GM12873 (cell line): Measurements from ENCODE around the gene CDK14.

ENCODE experiments used
- TF ChIP-seq, protein P1 (sequence below): IDR thresholded peaks from 2 replicates; pipeline ENCODE4 v1.5.1; 2012; ENCODE audit warnings: low read depth, mild to moderate bottlenecking, moderate library complexity, low read length, control low read depth; ENCODE audit not compliant: insufficient read depth; ENCODE audit errors: missing control alignments

CDK14 gene

DNA sequence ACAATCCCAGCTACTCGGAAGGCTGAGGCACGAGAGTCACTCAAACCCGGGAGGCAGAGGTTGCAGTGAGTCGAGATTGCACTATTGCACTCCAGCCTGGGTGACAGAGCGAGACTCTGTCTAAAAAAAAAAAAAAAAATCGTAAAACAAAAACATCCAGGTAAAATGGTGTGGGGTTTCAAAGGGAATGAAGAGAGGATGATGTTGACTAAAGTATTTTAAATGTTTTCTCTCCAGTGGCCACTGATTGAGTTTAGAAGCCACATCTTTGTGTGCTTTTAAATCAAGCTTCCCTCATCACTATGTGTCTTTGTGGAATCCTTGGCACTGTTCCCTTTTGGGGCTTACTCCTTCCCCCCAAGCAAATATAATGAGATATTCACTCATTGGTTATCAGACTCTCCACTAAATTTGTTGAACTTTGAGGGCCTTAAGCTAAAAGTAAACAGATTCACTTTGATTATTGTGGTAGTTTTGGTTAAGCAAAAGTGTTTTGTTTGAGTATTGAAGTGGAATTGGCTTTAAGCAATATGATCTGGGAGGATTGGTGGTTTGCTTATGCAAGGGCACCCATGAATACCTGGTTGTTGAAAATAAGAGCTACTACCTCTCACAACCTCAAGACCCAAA, 162.9 kb downstream of the CDK14 start:
- TF ChIP-seq, protein P1, sequence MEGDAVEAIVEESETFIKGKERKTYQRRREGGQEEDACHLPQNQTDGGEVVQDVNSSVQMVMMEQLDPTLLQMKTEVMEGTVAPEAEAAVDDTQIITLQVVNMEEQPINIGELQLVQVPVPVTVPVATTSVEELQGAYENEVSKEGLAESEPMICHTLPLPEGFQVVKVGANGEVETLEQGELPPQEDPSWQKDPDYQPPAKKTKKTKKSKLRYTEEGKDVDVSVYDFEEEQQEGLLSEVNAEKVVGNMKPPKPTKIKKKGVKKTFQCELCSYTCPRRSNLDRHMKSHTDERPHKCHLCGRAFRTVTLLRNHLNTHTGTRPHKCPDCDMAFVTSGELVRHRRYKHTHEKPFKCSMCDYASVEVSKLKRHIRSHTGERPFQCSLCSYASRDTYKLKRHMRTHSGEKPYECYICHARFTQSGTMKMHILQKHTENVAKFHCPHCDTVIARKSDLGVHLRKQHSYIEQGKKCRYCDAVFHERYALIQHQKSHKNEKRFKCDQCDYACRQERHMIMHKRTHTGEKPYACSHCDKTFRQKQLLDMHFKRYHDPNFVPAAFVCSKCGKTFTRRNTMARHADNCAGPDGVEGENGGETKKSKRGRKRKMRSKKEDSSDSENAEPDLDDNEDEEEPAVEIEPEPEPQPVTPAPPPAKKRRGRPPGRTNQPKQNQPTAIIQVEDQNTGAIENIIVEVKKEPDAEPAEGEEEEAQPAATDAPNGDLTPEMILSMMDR, result no peak

DNA sequence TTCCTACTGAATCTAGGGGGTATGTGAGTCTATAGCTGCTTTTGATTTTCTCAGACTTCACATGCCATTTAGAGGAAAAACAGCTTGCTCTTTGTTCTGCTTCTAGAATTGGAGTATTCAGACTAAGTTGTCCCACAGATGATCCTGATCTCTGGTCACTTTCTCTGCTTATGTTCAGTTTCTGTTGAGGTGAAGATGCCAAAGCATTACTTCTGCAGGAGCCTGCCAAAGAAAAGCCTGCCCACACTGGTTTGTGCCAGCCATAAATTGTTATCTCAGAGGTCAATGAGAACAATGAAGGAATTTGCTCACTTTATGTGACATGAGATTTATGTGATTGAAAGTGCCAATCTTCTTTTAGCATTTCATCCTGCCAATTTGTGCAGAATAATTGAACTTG, 163.6 kb downstream of the CDK14 start:
- TF ChIP-seq, protein P1, result no peak

DNA sequence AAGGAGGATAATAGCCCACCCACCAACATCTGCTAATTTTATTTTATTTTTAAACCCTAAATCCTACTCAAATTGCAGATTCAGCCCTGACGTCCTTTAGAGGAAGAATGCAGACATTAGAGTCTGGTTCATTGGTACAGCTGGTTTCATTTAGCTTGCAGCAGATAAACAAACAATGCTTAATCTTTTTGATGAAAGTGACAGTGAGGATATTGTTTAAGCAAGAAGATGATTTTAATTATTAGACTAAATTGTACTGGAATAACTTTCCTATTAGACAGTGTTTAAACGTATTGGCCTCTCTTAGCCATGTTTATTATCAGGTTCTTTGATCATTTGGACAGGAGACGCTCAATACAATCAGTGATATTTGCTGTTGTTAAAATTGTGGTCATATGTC, 164.8 kb downstream of the CDK14 start:
- TF ChIP-seq, protein P1, result no peak

DNA sequence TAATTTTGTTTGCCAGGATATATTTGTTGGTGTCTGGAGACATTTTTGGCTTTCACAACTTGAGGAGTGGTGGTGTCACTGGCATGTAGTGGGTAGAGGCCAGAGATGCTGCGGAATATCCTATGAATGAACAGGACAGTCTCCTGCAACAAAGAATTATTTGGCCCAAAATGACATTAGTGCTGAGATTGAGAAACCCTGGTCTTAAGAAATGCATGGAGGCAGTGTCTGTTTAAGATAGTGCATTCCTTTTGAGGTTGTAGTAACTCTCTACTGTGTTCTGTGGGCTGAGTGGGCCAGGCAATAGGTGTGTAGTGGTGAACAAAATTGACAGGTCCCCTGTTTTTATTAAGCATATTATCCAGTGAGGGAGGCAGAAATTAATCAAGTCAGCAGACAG, 165.5 kb downstream of the CDK14 start:
- TF ChIP-seq, protein P1, result no peak

DNA sequence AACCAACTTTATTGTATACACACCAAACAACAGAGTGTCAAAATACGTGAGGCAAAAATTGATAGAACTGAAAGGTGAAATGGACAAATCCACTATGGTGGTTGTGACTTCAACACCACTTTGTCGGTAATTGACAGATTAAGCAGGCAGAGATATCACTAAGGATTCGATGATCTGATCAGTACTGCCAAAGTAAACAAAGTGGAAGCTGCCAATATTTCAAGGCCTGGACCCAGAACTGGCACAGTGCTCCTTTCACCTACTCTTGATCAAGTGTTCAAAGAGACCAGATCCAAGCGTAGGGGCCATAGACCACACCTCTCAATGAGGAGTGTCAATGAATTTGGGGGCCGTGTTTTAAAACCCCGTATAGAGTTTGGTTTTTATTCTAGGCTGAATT, 167.0 kb downstream of the CDK14 start:
- TF ChIP-seq, protein P1, result no peak

DNA sequence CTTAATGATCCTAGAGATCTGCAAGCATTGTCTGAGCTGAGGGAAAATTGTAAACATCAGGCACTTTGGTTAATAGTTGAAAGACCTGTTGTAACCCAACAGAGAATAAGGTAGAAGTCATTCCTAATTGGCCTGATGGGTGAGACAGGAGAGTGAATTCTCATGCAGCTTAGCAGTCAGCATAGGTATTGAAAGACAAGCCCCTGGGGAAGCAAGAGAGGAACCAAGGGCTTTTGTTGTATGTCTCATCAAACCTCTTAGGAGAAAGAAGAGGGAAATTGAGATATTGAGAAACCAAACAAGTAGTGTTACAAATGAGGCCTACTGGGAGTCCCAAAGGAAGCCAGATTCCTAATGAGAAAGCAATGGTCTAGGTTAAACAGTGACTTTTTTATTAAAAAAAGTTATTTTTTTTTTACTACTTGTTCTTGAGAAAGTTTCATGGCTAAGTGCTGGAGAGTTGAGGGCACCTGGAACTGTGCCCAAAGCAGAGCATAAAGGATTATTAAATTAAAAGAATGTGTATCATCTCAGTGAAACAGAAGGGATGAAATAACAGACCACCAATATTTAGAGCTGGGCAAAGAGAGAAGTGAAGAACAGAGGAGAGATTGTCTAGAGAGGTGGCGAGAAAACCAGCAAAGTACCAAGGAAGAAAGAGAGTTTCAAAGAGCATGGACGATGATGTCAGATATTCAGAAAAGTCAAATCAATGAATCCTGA, 168.9 kb downstream of the CDK14 start:
- TF ChIP-seq, protein P1, result no peak

DNA sequence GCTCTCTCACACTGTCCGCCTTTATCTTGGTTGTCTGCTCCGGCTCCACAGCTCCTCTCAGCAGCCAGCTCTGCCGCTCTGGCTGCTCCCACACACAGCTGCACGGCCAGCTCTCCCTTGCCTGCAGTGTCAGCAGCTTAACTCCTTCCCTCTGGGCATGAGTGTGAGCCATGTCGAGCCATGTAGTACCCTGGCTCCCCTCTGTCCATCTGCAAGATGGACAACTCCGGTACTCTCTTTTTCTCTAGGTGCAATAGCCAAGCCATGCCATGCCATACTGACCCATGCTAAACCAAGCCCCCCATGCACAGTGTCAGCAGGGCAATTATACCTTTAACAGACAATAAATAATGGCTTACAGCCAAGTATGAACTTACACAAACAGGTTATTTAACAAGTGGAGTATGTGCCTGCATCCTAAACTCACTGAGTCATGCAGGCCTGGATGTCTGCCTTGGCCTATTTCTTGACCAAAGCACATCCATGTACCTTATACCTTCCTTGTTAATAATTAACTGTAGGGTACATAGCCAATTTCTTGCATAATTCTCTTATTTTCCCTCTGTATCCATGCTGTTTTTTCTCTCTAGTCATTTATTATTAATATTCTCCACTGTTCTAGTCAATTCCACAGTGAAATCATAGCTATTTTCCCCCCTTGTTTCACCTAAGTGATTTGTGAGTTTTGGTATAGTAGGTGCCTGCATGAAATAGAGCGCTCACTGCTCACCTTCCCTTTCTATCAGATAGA, 170.9 kb downstream of the CDK14 start:
- TF ChIP-seq, protein P1, result no peak
